SK-N-SH (cell line): ENCODE data around the gene DIPK1A. TPM values are rescaled to one million over a fixed set of nuclear protein-coding genes. Genes with fewer than 3 reads are reported as not detected.

Source experiments
- CTCF ChIA-PET: fragments of 300-600, 350-600 bp; formaldehyde crosslinking; extraction: SDS; loops from one replicate; lab custom pipeline; 2021; lab: Yijun Ruan, JAX
- POLR2A ChIA-PET: fragments of 350-600 bp; sonication (Branson Sonifier 250); formaldehyde crosslinking; extraction: SDS; loops from one replicate; lab custom pipeline; 2020; ENCODE audit warnings: antibody characterized with exemption, inconsistent platforms; lab: Yijun Ruan, JAX
- DNase-seq: peaks from one replicate; pipeline ENCODE4 v3.0.0; 2012
- H2AFZ ChIP-seq: fragments of 200-600 bp; sonication (generic); 2 replicates; pipeline ENCODE4 v1.8.1; 2016; ENCODE audit warnings: antibody characterized with exemption, mild to moderate bottlenecking, low read depth
- H3F3A ChIP-seq: fragments of 200-600 bp; sonication (generic); replicated peaks from 2 replicates; pipeline ENCODE3; 2016; ENCODE audit warnings: antibody characterized with exemption, mild to moderate bottlenecking; ENCODE audit not compliant: insufficient read depth
- H3K27ac ChIP-seq, 2 experiments: fragments of 200-500 bp in 1 of 2; fragments of 200-600 bp in 1 of 2; sonication (Bioruptor generic) in 1 of 2; sonication (generic), shearing (Covaris generic) in 1 of 2; 2 replicates each; pipeline versions ENCODE4 v1.5.1 to v1.6.1; 2014 to 2016; ENCODE audit warnings: low read depth in 2 of 2, inconsistent platforms in 1 of 2, low read length in 1 of 2, mild to moderate bottlenecking in 1 of 2, mixed read lengths in 1 of 2
- H3K27me3 ChIP-seq: fragments of 200-600 bp; sonication (generic), shearing (Covaris generic); 2 replicates; pipeline ENCODE4 v1.6.1; 2016; ENCODE audit warnings: mixed run types; ENCODE audit not compliant: insufficient read depth
- H3K36me3 ChIP-seq, 2 experiments: fragments of 200-500 bp in 1 of 2; fragments of 200-600 bp in 1 of 2; sonication (Bioruptor generic) in 1 of 2; sonication (generic) in 1 of 2; replicated peaks in 1 of 2; 2 replicates each; pipeline versions ENCODE3 to v1.5.1; 2014 to 2016; ENCODE audit warnings: low read length in 1 of 2, mild to moderate bottlenecking in 1 of 2; ENCODE audit not compliant: insufficient read depth in 2 of 2, control insufficient read depth in 1 of 2
- H3K4me1 ChIP-seq, 2 experiments: fragments of 200-500 bp in 1 of 2; fragments of 200-600 bp in 1 of 2; sonication (Bioruptor generic) in 1 of 2; sonication (generic), shearing (Covaris generic) in 1 of 2; 2 replicates each; pipeline versions ENCODE4 v1.5.1 to v1.6.1; 2014 to 2016; ENCODE audit warnings: low read depth in 1 of 2, low read length in 1 of 2, mixed run types in 1 of 2; ENCODE audit not compliant: insufficient read depth in 2 of 2, control insufficient read depth in 1 of 2
- H3K4me2 ChIP-seq: fragments of 200-600 bp; sonication (generic), shearing (Covaris generic); 2 replicates; pipeline ENCODE4 v1.6.1; 2017; ENCODE audit warnings: mixed run types
- H3K4me3 ChIP-seq, 2 experiments: fragments of 200-500 bp in 1 of 2; fragments of 200-600 bp in 1 of 2; sonication (Bioruptor generic) in 1 of 2; sonication (generic), shearing (Covaris generic) in 1 of 2; 2 replicates each; pipeline versions ENCODE4 v1.5.1 to v1.8.1; 2014 to 2016; ENCODE audit warnings: low read depth in 2 of 2, inconsistent platforms in 1 of 2, low read length in 1 of 2, mild to moderate bottlenecking in 1 of 2, mixed read lengths in 1 of 2, moderate library complexity in 1 of 2
- H3K79me2 ChIP-seq: fragments of 200-600 bp; sonication (generic); 2 replicates; pipeline ENCODE4 v1.8.1; 2017; ENCODE audit warnings: mild to moderate bottlenecking; ENCODE audit not compliant: insufficient read depth
- H3K9ac ChIP-seq: fragments of 200-600 bp; sonication (generic); 2 replicates; pipeline ENCODE4 v1.6.1; 2017; ENCODE audit warnings: mixed run types
- H3K9me2 ChIP-seq: fragments of 200-600 bp; sonication (generic); 2 replicates; pipeline ENCODE4 v1.6.1; 2017; ENCODE audit warnings: mixed run types
- H3K9me3 ChIP-seq: fragments of 200-600 bp; sonication (generic); 2 replicates; pipeline ENCODE4 v1.6.1; 2017; ENCODE audit warnings: mixed run types, mild to moderate bottlenecking, moderate library complexity
- H4K20me1 ChIP-seq: fragments of 200-600 bp; sonication (generic); 2 replicates; pipeline ENCODE4 v1.6.1; 2017; ENCODE audit warnings: mild to moderate bottlenecking, mixed run types; ENCODE audit not compliant: insufficient read depth
- CHD2 ChIP-seq: fragments of 150-350 bp; IDR thresholded peaks from 2 replicates; pipeline ENCODE4 v1.6.1; 2018; ENCODE audit warnings: low read length; ENCODE audit not compliant: partially characterized antibody
- JUND ChIP-seq: IDR thresholded peaks from 2 replicates; pipeline ENCODE4 v1.4.0; 2012
- NRF1 ChIP-seq: IDR thresholded peaks from 2 replicates; pipeline ENCODE4 v1.6.1; 2012; ENCODE audit warnings: low read depth, mild to moderate bottlenecking, low read length
- POLR2AphosphoS5 ChIP-seq: IDR thresholded peaks from 2 replicates; pipeline ENCODE4 v1.6.1; 2012; ENCODE audit warnings: low read depth, low read length
- RFX5 ChIP-seq: IDR thresholded peaks from 2 replicates; pipeline ENCODE4 v1.6.1; 2012; ENCODE audit warnings: mild to moderate bottlenecking, improper control_type of control experiment, low read length
- RXRA ChIP-seq: IDR thresholded peaks from 2 replicates; pipeline ENCODE4 v1.4.0; 2012; ENCODE audit warnings: low read depth, mild to moderate bottlenecking, borderline replicate concordance
- SIN3A ChIP-seq: IDR thresholded peaks from 2 replicates; pipeline ENCODE4 v1.6.1; 2012; ENCODE audit warnings: low read depth, mild to moderate bottlenecking, low read length, moderate library complexity, borderline replicate concordance
- WGBS: methylation state at CpG from one replicate; pipeline ENCODE4 v1.1.6; 2017; ENCODE audit warnings: low lambda C conversion rate; 5-methylcytosine and 5-hydroxymethylcytosine counted together
- polyA plus RNA-seq, 3 experiments: library from polyadenylated mRNA; depleted of rRNA; stranded (reverse); fragments of >200 nt; gene quantifications; 2 replicates each; pipeline ENCODE4 v1.2.3, GENCODE V29; 2012
- TF ChIP-seq, protein P1 (sequence below): IDR thresholded peaks from 2 replicates; pipeline ENCODE4 v1.4.0; 2012; ENCODE audit warnings: low read depth, borderline replicate concordance
- TF ChIP-seq, protein P2 (sequence below): IDR thresholded peaks from 2 replicates; pipeline ENCODE4 v1.6.1; 2012; ENCODE audit warnings: mild to moderate bottlenecking, low read depth, low read length, moderate library complexity
- TF ChIP-seq, protein P3 (sequence below): fragments of 200-600 bp; sonication (generic); IDR thresholded peaks from 2 replicates; pipeline ENCODE4 v1.6.1; 2017; ENCODE audit warnings: antibody characterized with exemption, mild to moderate bottlenecking, moderate library complexity

Gene DIPK1A
- polyA plus RNA-seq, 1 of the 3 experiments (the other 2 are of a cell fraction) = 3.4 TPM

DNA sequence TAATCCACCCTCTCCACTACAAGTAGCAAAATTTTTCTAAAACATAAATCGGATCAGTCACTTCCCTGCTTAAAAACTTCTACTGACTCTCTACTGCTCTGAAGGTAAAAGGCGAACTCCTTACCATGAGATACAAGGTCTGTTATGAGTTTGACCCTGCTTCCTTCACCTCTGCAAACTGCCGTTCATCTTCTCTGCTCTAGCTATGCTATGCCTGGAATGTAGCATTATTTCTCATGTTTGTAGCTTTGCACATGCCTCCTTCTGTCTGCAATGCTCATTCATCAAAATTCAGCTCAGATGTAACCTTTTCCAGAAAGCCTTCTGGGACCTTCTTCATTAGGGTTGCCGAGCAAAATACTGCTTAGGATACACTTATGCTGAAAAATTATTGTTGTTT lies 98.7 kb downstream of the DIPK1A start (continued):
- TF ChIP-seq CHD2 (no peak), NRF1 (no peak)
- TF ChIP-seq, protein P1, sequence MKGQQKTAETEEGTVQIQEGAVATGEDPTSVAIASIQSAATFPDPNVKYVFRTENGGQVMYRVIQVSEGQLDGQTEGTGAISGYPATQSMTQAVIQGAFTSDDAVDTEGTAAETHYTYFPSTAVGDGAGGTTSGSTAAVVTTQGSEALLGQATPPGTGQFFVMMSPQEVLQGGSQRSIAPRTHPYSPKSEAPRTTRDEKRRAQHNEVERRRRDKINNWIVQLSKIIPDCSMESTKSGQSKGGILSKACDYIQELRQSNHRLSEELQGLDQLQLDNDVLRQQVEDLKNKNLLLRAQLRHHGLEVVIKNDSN = no peak

DNA sequence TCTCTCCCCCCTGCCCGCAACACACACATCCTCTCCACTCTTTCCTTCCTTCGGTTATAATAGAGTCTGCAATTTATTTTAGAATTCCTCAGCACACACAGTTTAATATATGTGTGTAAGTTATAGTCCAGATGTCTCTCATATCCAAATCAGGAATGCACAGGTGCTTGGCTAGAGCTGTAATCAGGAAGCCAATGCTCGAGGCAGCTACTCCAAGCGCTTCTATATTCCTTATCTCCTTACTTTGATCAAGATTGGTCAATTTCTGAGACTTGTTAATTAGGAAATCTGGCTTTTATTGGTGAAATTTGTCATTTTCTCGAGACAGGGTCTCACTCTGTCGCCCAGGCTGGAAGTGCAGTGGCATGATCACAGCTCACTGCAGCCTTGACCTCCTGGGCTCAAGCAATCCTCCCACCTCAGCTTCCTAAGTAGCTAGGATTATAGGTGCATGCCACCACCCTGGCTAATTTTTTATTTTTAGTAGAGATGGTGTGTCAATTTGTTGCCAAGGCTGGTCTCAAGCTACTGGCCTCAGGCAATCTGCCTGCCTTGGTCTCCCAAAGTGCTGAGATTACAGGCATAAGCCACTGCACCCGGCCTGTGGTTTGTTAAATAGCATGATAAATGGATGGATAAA lies 101.7 kb downstream of the DIPK1A start:
- Histone ChIP-seq H3K4me3 (no peak overlapping the region), H3K9me3 (no peaks in the 10 kb centered on the region), H3K9me2 (no peaks in the 10 kb centered on the region), H4K20me1 (no peaks in the 10 kb centered on the region), H3K36me3 (no peaks in the 10 kb centered on the region), H3K27ac (no peak overlapping the region), H3K9ac (no peak overlapping the region), H2AFZ (no peak overlapping the region; the same call in 1 of the 2 replicates), H3K79me2 (no peaks in the 10 kb centered on the region), H3K4me1 (peaks cover 0 to 3% of the 10 kb centered on the region in 2 experiments; a peak in 1 of 4 replicates), H3F3A (no peaks in the 10 kb centered on the region), H3K4me2 (no peak overlapping the region), H3K27me3 (no peaks in the 10 kb centered on the region)
- 35% methylated on average over 7 of the region's 7 CpGs for WGBS
- TF ChIP-seq, protein P2, sequence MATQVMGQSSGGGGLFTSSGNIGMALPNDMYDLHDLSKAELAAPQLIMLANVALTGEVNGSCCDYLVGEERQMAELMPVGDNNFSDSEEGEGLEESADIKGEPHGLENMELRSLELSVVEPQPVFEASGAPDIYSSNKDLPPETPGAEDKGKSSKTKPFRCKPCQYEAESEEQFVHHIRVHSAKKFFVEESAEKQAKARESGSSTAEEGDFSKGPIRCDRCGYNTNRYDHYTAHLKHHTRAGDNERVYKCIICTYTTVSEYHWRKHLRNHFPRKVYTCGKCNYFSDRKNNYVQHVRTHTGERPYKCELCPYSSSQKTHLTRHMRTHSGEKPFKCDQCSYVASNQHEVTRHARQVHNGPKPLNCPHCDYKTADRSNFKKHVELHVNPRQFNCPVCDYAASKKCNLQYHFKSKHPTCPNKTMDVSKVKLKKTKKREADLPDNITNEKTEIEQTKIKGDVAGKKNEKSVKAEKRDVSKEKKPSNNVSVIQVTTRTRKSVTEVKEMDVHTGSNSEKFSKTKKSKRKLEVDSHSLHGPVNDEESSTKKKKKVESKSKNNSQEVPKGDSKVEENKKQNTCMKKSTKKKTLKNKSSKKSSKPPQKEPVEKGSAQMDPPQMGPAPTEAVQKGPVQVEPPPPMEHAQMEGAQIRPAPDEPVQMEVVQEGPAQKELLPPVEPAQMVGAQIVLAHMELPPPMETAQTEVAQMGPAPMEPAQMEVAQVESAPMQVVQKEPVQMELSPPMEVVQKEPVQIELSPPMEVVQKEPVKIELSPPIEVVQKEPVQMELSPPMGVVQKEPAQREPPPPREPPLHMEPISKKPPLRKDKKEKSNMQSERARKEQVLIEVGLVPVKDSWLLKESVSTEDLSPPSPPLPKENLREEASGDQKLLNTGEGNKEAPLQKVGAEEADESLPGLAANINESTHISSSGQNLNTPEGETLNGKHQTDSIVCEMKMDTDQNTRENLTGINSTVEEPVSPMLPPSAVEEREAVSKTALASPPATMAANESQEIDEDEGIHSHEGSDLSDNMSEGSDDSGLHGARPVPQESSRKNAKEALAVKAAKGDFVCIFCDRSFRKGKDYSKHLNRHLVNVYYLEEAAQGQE = no peak
- no peak for TF ChIP-seq RFX5
- no peak for TF ChIP-seq POLR2AphosphoS5
- no peak for TF ChIP-seq SIN3A
- TF ChIP-seq, protein P1 = no peak
- no peak for TF ChIP-seq RXRA
- TF ChIP-seq, protein P3, sequence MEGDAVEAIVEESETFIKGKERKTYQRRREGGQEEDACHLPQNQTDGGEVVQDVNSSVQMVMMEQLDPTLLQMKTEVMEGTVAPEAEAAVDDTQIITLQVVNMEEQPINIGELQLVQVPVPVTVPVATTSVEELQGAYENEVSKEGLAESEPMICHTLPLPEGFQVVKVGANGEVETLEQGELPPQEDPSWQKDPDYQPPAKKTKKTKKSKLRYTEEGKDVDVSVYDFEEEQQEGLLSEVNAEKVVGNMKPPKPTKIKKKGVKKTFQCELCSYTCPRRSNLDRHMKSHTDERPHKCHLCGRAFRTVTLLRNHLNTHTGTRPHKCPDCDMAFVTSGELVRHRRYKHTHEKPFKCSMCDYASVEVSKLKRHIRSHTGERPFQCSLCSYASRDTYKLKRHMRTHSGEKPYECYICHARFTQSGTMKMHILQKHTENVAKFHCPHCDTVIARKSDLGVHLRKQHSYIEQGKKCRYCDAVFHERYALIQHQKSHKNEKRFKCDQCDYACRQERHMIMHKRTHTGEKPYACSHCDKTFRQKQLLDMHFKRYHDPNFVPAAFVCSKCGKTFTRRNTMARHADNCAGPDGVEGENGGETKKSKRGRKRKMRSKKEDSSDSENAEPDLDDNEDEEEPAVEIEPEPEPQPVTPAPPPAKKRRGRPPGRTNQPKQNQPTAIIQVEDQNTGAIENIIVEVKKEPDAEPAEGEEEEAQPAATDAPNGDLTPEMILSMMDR = no peak
- TF ChIP-seq JUND = no peak
- POLR2A ChIA-PET = no interaction called here
- DNase-seq = no peak
- CTCF ChIA-PET = interaction anchor here (0.6 to 13.1 kb wide), 56 partner anchors 9 to 486 kb away, joined by 3 to 193 read pairs (median 7); partner anchors contain the start of genes DIPK1A, DR1 and RPL5
